HL-60/S4 (cell line): Measurements from ENCODE around the gene CMTR2.

Source experiments
- in situ Hi-C: fragments of 300-500 bp; cut with MboI; formaldehyde crosslinking; loops from 2 replicates; pipeline ENCODE4 v1.14.3; 2022; ENCODE audit warnings: low sequenced_read_pairs

CMTR2 gene

DNA sequence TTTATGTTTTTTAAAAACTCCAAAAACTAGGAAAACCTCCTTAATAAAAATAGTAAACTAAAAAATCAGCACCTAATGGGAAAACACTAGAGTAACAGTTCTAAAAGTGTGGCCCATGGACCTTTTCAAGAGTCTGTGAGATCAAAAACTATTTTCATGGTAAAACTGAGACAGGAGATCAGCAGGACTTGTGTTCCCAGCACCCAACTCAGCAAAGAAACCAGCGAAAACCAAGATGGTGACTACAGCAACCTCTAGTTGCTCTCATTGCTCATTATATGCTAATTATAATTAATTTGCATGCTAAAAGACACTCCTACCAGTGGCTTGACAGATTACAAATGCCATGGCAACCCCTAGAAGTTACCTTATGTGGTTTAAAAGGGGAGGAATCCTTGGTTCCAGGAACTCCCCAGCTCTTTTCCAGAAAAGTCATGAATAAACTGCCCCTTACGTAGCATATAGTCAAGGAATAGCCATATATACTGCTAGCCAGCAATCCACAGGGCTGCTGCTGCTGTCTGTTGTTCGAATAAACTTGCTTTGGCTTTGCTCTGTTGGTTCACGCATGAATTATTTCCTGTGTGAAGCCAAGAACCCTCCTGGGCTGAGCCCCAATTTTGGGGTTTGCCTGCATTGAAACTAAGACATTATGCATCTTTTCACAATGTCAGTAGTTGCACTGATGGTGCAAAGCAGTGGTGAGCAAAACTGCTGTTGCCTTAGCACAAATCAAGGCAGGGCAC is 12.4 kb downstream of the CMTR2 start:
- in situ Hi-C loops, result no loop called here

DNA sequence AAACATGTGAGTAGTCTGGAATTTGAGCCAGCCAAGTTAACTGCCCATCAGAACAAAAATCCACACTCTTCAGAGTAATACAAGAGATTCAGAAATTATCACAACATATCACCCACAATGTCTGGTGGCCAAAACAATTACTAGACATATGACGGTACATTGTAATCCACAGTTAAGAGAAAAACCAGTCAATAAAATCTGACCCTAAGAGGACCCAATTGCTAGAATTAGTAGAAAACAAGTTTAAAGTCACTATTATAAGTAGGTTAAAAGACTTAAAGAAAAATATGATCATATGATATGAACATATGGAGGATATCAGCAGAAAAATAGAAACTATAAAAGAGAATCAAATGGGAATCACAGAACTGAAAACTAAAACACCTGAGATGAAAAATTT is 15.8 kb downstream of the CMTR2 start:
- in situ Hi-C loops, result no loop called here

DNA sequence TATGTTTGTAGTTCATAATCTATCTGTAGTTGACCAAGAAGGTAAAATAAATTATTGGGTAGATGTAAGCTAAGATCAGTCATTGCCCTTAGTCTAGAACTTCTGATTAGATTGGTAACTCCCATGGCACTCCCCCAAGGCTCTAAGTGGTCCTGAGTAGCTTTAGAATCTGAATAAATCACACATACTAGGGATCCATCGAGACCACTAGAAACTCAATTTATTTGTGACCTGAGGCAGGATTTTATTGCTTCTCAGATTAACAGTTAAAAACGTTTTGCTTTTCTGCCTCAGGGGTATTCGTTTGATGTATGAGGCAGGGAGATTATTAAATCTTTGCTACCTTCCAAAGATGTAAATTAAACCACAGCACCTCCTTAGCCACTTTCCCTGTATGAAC is 24.9 kb downstream of the CMTR2 start:
- in situ Hi-C loops, result no loop called here

DNA sequence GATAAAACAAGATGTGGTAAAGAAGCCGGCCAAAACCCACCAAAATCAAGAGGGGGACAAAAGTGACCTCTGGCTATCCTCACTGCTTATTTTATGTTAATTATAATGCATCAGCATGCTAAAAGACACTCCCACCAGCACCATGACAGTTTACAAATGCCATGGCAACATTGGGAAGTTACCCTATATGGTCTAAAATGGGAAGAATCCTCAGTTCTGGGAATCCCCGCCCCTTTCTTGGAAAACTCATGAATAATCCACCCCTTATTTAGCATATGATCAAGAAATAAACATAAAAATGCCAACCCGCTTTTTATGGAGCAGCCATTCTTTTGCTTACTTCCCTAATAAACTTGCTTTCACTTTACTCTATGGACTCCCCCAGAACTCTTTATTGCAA is 25.6 kb downstream of the CMTR2 start:
- in situ Hi-C loops, result no loop called here

DNA sequence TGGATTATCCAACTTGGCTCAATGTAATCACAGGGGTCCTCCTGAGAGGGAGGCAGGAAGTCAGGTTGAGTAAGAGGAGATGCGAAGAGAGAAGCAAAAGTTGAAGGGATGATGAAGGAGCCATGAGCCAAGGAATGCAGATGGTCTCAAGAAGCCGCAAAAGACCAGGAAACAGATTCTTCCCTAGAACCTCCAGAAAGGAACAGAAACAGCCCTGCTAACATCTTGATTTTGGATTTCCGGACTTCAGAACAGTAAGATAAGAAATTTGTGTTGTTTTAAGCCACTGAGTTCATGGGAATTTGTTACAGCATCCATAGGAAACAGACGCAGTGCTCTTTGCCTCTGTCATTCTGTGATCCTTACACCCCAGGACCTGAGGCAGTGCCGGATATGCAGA is 26.8 kb downstream of the CMTR2 start:
- in situ Hi-C loops, result no loop called here

DNA sequence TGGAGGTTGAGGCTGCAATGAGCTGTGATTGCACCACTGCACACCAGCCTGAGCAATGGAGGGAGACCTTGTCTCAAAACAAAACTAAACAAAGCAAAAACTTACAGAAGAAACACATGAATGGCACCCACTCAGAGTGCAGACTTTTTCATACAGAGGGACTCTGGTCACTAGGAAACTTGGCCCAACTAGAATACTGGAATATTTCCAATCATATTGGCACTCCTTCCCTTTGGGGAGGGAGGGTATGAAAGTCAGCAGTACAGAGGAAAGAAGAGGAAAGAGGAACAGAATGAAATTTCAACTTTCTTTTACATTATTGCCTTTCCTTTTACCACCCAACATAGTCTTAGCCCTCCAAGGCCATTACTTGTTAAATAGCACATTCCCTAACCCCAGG is 28.2 kb downstream of the CMTR2 start:
- in situ Hi-C loops, result no loop called here

DNA sequence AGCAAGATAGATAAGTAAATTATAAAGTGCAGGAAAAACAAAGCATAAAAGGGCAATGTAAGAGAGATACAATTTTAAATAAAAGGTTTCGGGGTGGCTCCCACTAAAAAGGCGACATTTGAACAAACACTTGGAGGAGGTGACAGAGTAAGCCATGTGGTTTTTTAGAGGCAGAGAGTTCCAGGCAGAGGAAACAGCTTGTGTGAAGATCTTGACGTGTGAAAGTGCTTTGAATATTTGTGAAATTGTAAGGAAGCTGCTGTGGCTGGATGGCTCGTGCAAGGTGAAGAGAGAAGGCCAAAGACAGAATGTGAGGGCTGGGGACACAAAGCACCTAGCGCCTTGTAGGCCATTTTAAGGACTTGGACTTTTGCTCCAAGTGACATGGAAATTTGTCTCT is 30.1 kb downstream of the CMTR2 start:
- in situ Hi-C loops, result no loop called here

DNA sequence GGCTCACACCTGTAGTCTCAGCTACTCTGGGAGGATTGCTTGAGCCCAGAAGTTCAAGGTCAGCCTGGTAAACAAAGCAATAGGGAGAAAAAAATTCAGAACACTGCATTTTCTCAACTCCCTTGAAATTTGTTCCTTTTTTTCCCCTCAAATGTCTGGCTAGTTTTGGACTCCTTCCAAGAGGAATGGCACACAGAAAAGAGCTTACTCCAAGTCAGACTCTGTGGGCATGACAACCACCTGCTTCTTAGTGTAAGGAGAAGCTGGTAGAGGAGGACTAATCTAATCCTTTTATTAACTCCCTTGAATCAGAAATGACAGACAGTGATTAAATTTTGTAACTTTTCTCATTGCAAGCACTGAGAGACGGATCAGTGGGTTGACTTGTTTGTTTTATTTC is 30.8 kb downstream of the CMTR2 start:
- in situ Hi-C loops, result no loop called here

DNA sequence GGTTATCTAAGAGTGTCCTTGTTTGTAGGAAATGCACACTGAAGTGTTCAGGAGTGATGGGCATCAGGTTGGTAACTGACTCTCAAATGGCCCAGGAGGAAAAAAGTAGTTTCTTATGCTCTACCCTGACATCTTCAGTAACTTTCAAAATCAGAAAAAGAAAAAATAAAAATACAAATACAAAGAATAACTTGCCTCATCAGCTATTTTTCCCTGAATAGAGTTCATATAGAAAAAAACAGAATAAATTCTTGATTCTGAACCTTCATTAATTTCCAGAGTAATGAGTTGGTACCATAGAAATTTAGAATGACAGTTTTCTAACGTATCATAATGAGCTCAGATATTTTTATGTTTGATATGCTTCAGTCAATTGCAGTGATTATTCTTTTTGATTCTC is 31.4 kb downstream of the CMTR2 start:
- in situ Hi-C loops, result no loop called here

DNA sequence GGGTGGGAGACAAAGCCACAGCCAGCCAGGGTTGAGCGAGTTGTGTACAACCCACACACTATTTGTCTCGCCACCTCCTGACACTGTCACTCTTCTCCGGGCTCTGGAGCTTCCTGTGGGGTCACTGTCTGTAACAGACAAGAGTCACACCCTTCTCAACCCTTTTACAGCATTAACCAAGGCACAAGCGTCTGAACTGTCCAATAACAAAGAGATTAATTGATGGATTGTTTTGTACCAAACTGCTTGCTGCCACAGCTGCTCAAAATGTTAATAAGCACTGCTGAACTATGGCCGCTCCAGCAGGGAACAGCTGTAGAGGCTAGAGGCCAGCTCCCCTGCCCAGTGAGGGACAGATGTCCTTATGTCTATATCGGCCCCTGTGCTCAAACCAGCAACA is 33.5 kb downstream of the CMTR2 start:
- in situ Hi-C loops, result no loop called here

DNA sequence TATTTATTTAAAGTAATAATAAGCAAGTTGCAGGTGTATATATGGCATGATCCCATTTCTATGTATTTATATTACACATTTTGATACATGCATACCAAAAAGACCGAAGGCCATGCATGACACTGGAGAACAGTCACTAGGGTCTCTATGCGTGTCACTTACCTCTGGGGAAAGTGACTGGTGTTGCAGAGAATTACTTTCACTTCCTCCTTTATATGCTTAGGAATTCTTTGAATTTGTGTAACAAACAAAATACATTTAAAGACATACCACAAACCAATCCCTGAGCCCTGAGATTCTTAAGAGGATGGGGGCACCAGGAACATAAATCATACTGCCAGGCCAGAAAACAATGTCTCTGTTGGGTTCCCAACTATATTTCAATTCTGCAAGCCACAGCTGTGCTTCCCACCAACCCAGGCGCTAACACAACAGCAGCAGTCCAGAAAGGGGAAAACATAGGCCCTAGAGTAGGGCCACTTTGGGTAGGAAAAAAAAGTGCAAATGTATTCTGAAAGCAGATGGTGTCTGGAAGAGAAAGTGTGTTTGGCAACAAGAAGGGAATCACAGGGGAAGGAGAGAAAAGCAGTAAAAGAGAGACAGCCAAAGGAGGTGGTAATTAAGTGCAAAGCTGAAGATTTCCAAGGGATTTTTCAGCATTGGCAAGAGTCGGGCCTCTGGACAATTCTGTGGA is 34.2 kb downstream of the CMTR2 start:
- in situ Hi-C loops, result no loop called here

DNA sequence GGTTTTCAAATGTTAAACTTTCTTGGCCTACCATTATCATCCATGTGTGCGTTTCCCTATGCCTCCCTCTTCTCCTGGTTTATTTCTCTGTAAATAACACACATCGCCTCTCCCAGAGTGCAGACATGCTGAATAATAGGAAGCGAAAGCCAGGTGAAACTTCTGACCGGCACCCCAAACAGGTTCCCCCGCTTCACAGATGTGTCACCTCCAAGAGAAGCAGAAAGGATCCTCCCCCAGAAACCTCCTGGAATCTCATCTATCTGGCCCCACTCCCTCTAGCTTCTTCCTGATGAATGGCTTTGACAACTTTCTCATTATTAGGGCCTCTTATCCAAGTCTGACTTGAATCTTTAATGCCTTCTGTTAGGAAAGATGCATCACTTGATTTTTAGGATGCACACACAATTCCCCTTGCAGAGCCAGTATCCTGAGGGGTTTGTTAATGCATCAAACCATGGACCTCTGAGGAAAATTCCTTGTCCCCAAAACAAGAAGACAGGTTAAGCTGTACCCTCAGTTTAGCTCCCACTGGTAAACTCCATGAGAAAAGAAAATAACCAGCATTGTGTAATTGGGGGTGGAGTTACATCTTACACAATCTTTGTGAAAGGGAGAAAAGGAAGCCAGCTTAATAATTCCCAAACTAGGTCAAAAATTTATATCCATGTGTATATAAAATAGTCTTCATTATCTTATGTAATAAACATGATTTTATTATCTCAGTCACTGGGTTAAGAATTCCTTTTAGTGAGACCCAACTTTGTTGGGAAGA is 38.6 kb downstream of the CMTR2 start:
- in situ Hi-C loops, result no loop called here

DNA sequence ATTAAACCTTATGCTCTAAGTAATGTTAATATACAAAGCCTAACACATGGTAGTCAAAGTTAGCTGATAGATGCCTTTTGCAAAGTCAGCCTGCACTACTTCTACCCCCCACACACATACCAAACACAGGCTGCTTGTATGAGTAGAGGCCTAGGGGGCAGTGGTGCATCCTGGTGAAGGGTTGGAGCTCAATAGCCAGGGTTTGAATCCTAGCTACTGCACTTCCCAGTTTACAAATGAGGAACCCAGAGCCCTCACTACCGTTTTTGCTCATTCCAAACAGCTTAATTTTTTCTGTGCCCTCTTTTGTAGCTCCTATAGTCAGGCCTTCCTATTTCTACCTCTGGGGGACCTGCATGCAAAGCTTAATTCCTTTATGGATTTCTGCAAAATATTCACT is 39.8 kb downstream of the CMTR2 start:
- in situ Hi-C loops, result no loop called here

DNA sequence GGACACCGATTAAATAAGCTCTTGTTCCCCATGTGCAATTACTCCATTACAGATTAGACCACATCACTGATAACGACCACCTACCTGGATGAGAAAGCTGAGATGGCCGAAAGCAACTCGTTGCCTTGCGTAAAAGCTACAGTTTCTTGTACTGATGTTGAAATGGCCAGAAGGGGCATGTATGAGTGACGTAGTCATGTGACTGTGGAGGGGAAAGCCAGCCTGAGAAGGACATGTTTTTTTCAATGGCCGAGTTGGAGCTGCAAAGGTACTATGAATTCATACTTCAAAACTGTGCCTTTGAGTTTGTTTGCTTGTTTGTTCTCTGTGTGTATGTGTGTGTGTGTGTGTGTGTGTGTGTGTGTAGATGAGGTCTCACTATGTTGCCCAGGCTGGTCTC is 41.7 kb downstream of the CMTR2 start:
- in situ Hi-C loops, result no loop called here

DNA sequence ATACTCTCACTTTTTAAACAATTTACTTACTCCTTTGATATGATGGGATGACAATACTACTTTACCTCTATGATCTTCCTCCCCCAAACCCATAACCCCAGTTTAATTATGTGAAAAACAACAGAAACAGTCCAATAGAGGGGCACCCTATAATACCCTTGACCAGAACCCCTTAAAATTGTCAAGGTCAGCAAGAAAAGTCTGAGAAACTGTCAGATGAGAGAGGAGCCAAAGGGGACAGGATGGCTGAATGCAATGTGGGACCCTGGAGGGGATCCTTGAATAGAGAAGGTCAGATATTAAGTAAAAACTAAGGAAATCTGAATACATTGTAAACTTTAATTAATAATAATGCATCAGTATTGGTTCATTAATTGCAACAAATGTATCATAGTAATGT is 42.9 kb downstream of the CMTR2 start:
- in situ Hi-C loops, result no loop called here

DNA sequence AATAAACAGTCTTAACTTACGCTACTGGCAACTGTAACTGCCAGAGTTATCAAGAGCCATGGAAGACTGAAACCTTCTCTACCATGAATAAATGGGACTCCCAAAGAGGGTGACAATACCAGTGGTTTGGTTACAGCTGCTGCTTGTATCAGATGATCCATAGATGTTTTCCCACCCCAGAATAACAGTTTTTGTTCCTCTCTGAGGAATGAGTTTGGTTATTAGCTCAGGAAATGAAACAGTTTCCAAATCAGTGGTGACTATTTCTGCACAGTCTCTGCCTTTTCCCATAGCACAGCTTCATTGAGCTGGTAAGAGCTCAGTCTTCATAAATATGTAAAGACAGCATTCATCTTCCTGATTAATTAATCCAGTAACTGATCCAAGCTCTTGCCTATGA is 44.7 kb downstream of the CMTR2 start:
- in situ Hi-C loops, result no loop called here

DNA sequence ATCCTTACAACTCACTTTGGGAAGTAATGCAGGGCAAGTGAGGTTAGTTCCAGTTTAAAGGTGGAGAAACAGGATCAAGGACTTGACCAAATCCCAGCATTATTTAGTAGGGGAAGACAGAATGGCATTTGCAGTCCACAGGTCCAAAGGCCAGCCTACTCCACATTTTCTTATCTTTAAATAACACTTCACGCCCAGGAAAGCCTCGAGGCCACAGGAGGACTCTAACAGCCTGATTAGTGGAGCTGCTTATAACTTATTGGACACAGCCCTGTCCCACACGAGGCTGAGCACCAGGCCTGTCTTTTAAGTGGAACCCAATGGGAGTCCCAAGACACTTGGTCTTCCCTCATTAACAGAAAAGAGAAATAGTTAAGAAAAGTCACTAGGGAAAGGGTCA is 46.6 kb downstream of the CMTR2 start:
- in situ Hi-C loops, result no loop called here

DNA sequence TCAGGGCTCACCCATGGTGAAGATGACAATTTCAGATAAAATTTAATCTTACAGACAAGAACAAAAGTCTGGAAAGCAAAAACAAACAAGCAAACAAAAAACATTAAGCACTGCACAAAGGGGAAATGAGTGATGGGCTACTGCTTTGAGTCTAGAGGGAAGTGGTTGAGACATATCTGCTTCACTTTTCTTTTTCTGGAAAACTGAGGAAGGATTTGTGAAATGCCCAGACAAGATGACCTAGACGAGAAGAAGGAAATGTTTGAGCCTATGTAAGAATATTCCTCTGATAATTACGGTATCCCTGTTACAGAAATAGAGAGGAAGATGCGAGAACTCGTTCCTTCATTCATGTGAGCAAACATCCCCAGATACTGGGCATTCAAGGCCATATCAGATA is 47.2 kb downstream of the CMTR2 start:
- in situ Hi-C loops, result no loop called here
